ENCODE data around the gene OTOP2.

OTOP2 gene, protein sequence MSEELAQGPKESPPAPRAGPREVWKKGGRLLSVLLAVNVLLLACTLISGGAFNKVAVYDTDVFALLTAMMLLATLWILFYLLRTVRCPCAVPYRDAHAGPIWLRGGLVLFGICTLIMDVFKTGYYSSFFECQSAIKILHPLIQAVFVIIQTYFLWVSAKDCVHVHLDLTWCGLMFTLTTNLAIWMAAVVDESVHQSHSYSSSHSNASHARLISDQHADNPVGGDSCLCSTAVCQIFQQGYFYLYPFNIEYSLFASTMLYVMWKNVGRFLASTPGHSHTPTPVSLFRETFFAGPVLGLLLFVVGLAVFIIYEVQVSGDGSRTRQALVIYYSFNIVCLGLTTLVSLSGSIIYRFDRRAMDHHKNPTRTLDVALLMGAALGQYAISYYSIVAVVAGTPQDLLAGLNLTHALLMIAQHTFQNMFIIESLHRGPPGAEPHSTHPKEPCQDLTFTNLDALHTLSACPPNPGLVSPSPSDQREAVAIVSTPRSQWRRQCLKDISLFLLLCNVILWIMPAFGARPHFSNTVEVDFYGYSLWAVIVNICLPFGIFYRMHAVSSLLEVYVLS

GRCh38 chr17:74924250-74924948 is at the start of gene OTOP2:
Gene OTOP2, plus strand, starts transcription at chr17:74924273. Its CDS starts 360 bp downstream, at chr17:74924633.
- DNase-seq (ENCODE audit: low read depth in 2 of 2): peak in 1 of 2 donors; percentile 10

DNA sequence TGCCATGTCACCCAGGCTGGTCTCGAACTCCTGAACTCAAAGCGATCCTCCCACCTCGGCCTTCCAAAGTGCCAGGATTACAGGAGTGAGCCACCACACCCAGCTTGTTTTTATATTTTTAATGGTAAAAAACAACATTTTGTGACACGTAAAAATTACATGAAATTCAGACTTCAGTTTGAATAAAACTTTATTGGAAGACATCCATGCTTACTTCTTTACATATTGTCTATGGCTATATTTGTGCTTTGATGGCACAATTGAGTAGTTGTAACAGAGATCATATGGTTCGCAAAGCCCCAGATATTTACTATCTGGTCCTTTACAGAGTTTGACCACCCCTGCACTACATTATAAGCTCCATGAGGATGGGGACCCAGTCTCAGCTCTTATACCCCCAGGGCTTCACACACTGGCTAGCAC is 49.4 kb upstream of the OTOP2 start:
- DNase-seq (ENCODE audit: low read depth in 2 of 2): no peak

DNA sequence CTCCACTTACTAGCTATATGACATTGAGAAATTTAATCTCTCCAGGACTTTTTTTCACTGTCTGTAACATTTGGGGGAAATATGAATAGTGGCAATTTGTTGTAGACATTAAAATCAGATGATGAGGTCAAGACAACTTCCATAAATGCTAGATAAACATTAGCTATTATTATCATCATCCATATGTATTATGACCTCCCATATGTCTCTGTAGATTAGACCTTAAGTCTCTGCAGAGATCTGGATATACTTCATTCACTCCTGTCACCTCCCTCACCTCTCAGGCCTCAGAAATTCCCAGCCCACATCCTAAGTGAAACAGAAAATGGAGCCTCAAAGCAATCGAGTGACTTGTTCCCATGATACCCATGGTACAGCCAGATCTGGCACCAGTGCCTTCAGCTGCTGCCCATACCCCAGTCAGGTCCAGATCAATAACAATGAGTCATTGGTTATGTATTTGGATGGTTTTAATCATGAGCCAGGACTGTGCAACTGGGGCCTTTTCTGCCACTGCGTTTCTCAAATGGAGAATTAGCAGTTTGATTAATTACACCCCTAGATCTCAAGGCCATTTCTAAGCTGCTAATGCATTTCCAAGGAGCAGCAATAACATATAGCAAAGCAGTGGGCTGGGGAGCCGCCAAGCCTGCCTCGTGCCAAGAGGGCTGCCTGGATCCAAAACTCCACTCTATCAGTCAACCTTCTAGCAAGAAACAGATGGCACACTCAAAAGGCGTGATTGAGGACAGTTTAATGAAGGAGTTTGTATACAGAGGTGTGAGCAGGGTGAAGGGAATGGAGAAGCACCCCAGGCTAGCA is 48.7 kb upstream of the OTOP2 start:
- DNase-seq (ENCODE audit: low read depth in 2 of 2): no peak

- DNase-seq (ENCODE audit: low read depth in 2 of 2): no peak
Measured at GRCh38 chr17:74875977-74876593, 48.0 kb upstream of the OTOP2 start.

DNA sequence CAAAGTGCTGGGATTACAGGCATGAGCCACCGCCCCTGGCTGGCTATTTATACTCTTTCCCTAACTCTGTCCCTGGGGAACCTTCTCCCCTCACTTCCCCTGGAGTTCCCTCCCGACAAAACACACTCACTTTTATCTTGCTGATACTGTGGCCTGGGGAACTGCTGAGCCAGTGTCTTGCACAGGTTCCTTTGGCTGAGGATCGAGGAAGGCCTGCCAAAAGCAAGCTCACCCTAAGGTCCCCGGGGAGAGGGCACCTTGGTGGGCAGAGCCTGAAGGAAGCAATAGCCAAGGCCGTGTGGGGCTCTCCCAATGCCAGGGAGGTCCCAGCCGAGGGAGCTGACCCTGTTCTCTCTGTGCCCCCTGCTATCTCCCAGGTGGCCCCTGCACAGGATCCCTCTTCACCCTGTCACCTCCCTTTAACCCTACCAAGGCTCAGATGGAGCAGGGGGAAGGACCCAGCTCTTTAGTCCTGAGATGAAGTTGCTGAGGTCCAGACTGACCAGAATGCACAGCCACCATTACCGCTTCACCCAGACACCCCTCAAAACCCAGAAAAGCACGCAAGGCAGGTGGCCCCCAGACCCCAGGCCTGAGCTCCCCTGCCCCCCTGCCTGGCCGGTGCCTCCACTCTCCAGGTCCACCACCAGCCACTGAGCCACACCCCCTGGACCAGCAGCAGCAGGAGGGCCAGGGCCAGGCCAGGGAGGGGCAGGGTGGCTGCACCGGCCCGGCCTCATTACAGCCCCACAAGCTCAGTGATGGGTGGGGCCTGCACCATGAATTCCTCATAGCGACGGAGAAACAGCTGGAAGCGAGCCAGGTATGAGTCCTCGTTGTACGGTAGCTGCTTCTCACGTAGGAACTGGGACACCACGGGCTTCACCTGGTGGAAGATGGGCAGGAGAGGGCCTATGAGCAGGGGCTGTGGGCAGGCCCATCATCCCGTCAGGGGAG is 46.2 kb upstream of the OTOP2 start:
- no peak for DNase-seq (ENCODE audit: low read depth in 2 of 2)

DNA sequence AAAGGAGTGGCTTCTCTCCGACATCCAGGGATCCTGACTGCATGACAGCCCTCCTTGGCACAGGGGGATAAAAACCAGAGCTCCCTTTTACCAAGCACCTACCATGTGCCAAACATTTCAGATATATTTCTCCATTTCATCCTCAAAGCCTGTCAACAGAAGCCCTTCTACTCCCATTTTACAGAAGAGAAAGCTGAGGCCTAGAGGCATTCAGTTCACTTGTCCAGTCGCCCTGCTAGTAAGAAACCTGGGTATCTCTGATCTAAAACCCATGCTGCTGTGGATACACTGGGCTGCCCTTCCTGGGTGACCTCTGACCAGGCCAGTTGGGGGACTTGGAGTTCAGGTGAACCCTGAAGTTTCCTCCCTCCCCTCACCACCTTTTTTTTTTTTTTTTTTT is 45.4 kb upstream of the OTOP2 start:
- no peak for DNase-seq (ENCODE audit: low read depth in 2 of 2)

GRCh38 chr17:74879308-74879707 is 44.8 kb upstream of the OTOP2 start:
- no peak for DNase-seq (ENCODE audit: low read depth in 2 of 2)

- no peak for DNase-seq (ENCODE audit: low read depth in 2 of 2)
Measured at GRCh38 chr17:74881073-74881472, 43.0 kb upstream of the OTOP2 start.

GRCh38 chr17:74882517-74883240 is 41.4 kb upstream of the OTOP2 start:
- DNase-seq (ENCODE audit: low read depth in 2 of 2): no peak

GRCh38 chr17:74883241-74883745 is 40.8 kb upstream of the OTOP2 start:
- DNase-seq (ENCODE audit: low read depth in 2 of 2): no peak

DNA sequence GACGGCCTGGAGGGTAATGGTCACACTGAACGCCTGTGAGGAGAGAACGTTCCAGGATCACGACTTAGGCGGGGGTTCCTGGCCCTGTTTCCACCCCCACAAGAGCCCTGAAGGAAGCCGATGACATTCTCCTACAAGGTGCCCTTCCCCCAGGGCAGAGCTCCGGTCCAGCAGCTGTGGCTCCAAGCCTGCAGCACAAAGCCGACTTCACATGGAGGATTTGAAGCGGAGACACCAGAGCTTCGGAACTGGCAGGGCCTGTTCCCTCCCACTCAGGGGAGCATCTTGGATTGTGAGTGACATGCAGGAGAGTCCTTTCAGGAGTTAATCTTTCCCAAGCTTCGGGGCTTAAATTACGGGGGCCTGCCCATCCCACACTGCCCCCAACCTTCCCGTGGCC is 35.6 kb upstream of the OTOP2 start:
- no peak for DNase-seq (ENCODE audit: low read depth in 2 of 2)

DNA sequence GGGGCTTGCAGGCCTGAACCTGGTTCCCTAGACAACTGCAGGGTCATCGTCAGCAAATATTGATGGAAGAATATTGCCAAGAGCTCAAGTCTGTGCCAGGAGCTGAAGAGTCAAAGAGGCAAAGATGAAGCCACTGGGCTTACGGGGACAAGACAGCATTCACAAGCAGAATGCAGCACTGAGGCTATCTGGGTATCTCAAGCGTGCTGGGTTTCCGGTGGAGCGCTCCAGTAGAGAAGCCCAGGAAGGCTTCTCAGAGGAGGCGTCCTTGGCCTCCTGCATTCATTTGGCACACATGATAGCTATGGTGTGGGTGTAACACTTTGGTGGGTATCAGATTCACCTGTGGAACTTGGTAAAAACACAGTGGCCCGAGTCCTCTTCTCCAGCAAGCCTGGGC is 33.5 kb upstream of the OTOP2 start:
- no peak for DNase-seq (ENCODE audit: low read depth in 2 of 2)

- no peak for DNase-seq (ENCODE audit: low read depth in 2 of 2)
Measured at GRCh38 chr17:74892013-74892841, 31.8 kb upstream of the OTOP2 start.

DNA sequence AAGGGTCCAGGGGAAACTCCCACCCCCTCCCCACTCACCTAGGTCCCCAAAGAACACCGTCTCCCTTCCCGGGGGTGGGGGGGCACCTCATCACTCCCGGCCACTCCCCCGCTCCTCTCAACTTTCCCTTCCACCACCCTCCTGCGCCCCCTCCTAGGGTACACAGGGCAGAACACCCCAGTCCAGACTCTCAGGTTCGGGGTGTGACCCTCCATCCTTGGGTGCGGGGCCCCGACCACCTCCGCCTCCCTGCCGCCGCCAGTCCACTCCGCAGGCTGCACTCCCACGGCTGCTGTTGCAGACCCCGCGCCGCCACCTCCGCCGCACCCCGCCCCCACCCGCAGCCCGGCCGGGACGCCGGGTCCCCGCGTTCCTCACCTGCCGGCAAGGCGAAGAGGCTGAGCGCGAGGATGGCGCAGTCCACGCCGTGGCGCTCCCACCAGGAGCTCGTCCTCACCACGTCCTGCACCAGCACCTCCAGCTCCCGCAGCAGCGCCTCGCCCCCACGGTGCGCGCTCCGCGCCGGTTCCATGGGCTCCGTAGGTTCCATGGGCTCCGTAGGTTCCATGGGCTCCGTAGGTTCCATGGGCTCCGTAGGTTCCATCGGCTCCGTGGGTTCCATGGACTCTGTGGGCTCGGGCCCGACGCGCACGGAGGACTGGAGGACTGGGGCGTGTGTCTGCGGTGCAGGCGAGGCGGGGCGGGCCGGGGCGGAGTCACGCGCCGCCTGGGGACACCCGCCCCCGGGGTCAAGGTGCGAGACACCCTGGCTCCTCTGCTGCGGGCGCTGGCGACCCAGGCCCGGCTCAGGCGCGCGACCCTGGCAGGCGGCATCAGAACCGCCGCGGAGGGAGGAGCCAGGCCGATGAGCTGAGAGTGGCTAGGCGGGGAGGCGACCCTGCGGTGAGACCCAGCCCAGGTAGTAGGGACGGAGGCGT is 30.8 kb upstream of the OTOP2 start, which contains the start of gene FADS6:
FADS6 (minus strand) TSS at position 660 of the 938 bp plus-strand sequence; CDS start at position 622, 38 bp downstream.
- no peak for DNase-seq (ENCODE audit: low read depth in 2 of 2)

DNA sequence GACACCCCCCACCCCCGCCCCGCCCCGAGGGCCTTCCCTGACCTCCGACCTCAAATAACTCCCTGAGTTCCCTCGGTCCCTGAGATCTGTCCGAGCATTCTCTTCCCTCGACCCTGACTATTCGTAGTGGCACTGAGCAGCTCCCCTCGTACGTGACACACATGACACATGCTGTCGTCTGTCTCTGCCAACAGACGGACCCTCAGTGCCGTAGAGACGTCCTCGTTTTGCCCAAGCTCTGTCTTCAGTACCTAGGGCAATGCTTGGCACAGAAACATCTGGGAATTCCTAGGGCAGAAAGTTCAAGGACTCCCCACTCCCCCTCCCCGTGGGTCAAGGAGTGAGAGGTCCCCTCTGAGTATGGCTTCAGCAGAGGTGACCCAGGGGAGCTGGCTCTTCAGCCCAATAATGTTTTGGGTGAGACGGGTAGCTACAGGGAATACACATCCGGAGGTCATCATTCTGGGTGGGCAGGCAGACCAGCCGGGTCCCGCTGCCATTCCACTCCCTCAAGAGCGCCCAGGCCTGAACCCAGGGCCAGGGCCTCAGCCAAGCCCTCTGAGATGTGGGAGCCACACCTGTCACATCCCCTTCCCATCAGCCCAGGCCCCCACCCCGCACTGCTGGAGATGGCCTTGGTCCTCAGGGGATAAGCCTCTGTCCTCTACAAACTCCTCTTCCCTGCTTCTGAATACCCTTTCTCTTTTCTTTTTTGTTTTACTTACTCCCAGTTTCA is 30.0 kb upstream of the OTOP2 start:
- no peak for DNase-seq (ENCODE audit: low read depth in 2 of 2)

GRCh38 chr17:74898376-74898946 is 25.6 kb upstream of the OTOP2 start:
- DNase-seq (ENCODE audit: low read depth in 2 of 2): no peak

Measured in stimulated activated CD4-positive, alpha-beta T cell treated with anti-CD3 and anti-CD28 coated beads, Interleukin-4, amount 100 ng/mL, for 48 hours (primary cell).